ENCODE measurements around the gene JPH4. TPM values are rescaled to one million over a fixed set of nuclear protein-coding genes. Genes with fewer than 3 reads are reported as not detected.

The JPH4 gene
- under 1 TPM in 1 of 2 experiments, not detected in 1; 0.12 TPM for total RNA-seq

DNA sequence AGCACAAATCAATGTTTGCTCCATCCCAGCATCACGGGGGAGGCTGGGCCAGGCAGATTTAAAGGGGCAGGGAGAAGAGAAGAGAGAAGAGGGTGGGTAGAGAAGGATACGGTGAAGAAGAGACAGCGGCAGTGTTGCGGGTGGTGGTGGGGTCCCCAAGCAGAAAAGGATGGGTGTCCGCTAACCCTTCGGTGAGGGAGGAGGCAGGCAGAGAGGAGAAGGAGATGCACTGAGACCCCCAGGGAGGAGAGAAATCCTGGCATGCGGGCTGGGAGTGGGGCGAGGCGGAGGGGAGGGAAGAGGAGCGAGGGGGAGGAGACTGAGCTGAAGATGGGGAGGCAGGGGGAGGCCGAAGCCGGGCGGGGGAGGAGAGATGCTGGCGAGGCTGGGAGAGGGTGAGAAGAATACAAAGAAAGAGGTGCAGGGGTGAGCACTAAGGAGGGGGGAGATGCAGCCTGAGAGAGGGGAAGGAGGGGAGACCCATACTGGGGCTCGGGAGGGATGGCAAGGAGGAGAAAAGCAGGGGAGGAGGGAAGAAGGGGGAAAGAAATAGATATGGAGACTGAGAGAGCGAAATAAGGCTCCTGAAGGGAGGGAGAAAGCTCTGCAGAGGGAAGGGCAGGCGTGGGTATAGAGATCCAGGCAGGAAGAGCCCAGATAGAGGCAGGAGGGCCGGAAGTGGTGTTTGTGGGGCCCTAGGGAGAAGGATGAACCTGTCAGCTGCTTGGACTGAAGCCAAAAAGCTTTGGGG, at the start of gene JPH4:
TSS of gene JPH4 (minus strand) at position 231 of the 751 bp plus-strand sequence. CDS start 1,337 bp downstream, outside the sequence.
- H3K27ac Mint-ChIP-seq: no peak within 1 kb of the TSS
- no peaks in the 10 kb centered on the region for H3K9me3 Mint-ChIP-seq
- intact Hi-C loops (cut with micrococcal nuclease): no loop called here
- H3K4me1 Mint-ChIP-seq (ENCODE audit: low read depth): peaks cover 18% of the 10 kb centered on the region
- CTCF ChIA-PET: interaction anchor here (0.6 to 2.3 kb wide), 2 partner anchors 10 to 269 kb away, joined by 3 to 7 read pairs; no protein-coding TSS in a partner anchor
- peaks cover 41% of the 10 kb centered on the region for H3K27me3 Mint-ChIP-seq
- POLR2A ChIA-PET: no interaction called here
- H3K36me3 Mint-ChIP-seq: no peaks in the 10 kb centered on the region
- H3K4me3 Mint-ChIP-seq: no peak within 1 kb of the TSS
- no peak for DNase-seq

DNA sequence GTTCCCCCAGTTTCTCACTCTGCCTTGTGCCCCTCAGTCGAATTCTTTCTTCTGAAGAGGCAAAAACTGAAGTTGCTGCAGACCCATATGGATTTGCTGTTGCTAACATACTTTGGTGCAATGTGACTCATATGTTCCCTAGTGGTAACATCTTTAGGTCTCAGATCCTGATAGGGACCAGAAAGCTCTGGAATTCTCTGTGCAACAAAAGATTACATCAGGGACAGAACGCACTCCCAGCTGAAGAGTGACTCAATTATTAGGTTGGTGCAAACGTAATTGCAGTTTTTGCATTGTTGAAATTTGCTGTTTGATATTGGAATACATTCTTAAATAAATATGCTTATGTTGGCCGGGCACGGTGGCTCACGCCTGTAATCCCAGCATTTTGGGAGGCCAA, 49.4 kb upstream of the JPH4 start:
- POLR2A ChIA-PET: no interaction called here
- H3K4me1 Mint-ChIP-seq (ENCODE audit: low read depth): peaks cover 3% of the 10 kb centered on the region
- DNase-seq: no peak
- no peak overlapping the region for H3K27ac Mint-ChIP-seq
- intact Hi-C loops (cut with micrococcal nuclease): no loop called here
- no peak overlapping the region for H3K4me3 Mint-ChIP-seq
- H3K27me3 Mint-ChIP-seq: peaks cover 3% of the 10 kb centered on the region
- peaks cover 10% of the 10 kb centered on the region for H3K36me3 Mint-ChIP-seq
- CTCF ChIA-PET: interaction anchor here (1.6 kb wide), 1 partner anchor 39 kb away, joined by 5 read pairs; no protein-coding TSS in a partner anchor
- peaks cover 13% of the 10 kb centered on the region for H3K9me3 Mint-ChIP-seq

DNA sequence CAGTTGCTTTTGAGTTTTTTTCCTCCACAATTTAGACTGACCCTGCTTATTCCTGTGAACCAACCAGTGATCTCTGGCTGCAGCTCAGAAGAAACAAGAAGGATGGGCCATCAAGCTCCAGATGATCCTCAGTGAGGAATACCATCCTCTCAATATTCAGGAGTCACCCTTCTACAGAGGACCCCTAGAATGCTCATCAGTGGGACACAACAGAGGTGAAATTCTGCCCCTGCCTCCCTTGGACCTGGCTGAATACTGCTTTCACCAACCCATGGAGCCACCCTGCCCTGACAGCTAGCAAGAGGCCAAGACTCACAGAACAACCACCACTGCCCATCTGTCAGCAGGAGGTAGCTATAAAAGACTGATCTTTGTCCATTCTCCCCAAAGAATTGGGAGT, 48.4 kb upstream of the JPH4 start:
- ChIA-PET CTCF (interaction anchor here (1.6 kb wide), 1 partner anchor 38 kb away, joined by 5 read pairs; no protein-coding TSS in a partner anchor), POLR2A (no interaction called here)
- intact Hi-C loops (cut with micrococcal nuclease): no loop called here
- Mint-ChIP-seq H3K9me3 (peaks cover 13% of the 10 kb centered on the region), H3K27ac (no peak overlapping the region), H3K27me3 (peaks cover 5% of the 10 kb centered on the region), H3K4me3 (no peak overlapping the region), H3K4me1 (ENCODE audit: low read depth) (peaks cover under 1% of the 10 kb centered on the region), H3K36me3 (peaks cover 10% of the 10 kb centered on the region)
- no peak for DNase-seq

GRCh38 chr14:23624830-23625404, 46.3 kb upstream of the JPH4 start:
- Mint-ChIP-seq H3K27me3 (peaks cover 5% of the 10 kb centered on the region), H3K9me3 (peaks cover 13% of the 10 kb centered on the region), H3K4me1 (ENCODE audit: low read depth) (no peaks in the 10 kb centered on the region), H3K4me3 (no peak overlapping the region), H3K27ac (no peak overlapping the region), H3K36me3 (peaks cover 10% of the 10 kb centered on the region)
- POLR2A ChIA-PET: no interaction called here
- intact Hi-C loops (cut with micrococcal nuclease): no loop called here
- no peak for DNase-seq
- CTCF ChIA-PET: interaction anchor here (1.0 to 5.6 kb wide), 2 partner anchors 7 to 14 kb away, joined by 3 to 42 read pairs; no protein-coding TSS in a partner anchor

DNA sequence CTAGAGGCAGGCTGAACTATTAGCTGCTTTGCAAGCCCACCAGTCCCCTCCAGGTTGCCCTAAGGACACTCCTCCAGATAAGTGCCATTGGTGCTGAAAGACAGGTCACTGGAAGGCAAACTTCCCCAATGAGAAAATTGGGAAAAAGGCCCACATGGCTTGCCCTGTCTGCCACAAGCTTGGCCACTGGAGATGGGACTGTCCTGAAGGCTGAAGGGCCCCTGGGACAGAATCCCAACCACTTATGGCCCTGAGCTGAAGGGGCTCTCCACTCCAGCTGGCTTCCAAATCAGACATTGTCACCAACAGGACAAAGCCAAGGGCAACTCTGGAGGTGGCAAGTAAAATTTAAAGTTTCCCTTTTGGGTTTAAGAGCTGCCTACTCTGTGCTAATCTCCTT, 45.4 kb upstream of the JPH4 start:
- ChIA-PET POLR2A (no interaction called here), CTCF (interaction anchor here (0.9 to 5.6 kb wide), 3 partner anchors 8 to 42 kb away, joined by 3 to 42 read pairs (median 3); no protein-coding TSS in a partner anchor)
- H3K9me3 Mint-ChIP-seq: peaks cover 13% of the 10 kb centered on the region
- H3K36me3 Mint-ChIP-seq: peaks cover 10% of the 10 kb centered on the region
- intact Hi-C loops (cut with micrococcal nuclease): no loop called here
- no peak for DNase-seq
- no peaks in the 10 kb centered on the region for H3K4me1 Mint-ChIP-seq (ENCODE audit: low read depth)
- no peak overlapping the region for H3K27ac Mint-ChIP-seq
- H3K4me3 Mint-ChIP-seq: no peak overlapping the region
- H3K27me3 Mint-ChIP-seq: peaks cover 5% of the 10 kb centered on the region

DNA sequence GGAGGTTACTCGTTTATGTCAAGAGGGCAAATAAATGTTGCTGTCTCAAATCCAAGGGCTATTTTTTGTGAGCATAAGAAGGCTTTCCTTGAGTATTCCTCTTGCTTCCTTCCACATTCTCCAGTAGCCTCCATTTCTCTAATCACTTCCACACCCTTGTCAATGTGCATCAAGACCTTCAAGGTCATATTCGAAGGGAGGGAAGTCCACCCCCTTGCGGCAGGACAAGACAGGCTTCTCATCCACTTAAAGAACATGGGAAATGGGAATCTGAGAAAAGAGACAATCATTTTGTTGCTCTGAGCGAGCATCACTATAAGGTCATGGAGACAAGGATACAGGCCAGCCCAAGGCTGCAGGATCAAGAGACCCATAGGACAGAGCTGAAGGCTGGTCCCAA, 44.4 kb upstream of the JPH4 start:
- ChIA-PET POLR2A (no interaction called here), CTCF (interaction anchor here (0.9 to 5.6 kb wide), 3 partner anchors 9 to 43 kb away, joined by 3 to 42 read pairs (median 5); no protein-coding TSS in a partner anchor)
- Mint-ChIP-seq H3K4me3 (no peak overlapping the region), H3K27ac (no peak overlapping the region), H3K36me3 (peaks cover 10% of the 10 kb centered on the region), H3K27me3 (peaks cover 8% of the 10 kb centered on the region), H3K4me1 (ENCODE audit: low read depth) (no peaks in the 10 kb centered on the region), H3K9me3 (peaks cover 13% of the 10 kb centered on the region)
- DNase-seq: no peak
- intact Hi-C loops (cut with micrococcal nuclease): no loop called here

GRCh38 chr14:23621932-23622730, 43.5 kb upstream of the JPH4 start:
- no peak overlapping the region for H3K4me3 Mint-ChIP-seq
- DNase-seq: no peak
- POLR2A ChIA-PET: no interaction called here
- H3K36me3 Mint-ChIP-seq: peaks cover 10% of the 10 kb centered on the region
- H3K4me1 Mint-ChIP-seq (ENCODE audit: low read depth): no peaks in the 10 kb centered on the region
- CTCF ChIA-PET: interaction anchor here (1.5 to 5.6 kb wide), 2 partner anchors 10 to 33 kb away, joined by 5 to 42 read pairs; no protein-coding TSS in a partner anchor
- intact Hi-C loops (cut with micrococcal nuclease): no loop called here
- peaks cover 13% of the 10 kb centered on the region for H3K9me3 Mint-ChIP-seq
- no peak overlapping the region for H3K27ac Mint-ChIP-seq
- peaks cover 8% of the 10 kb centered on the region for H3K27me3 Mint-ChIP-seq

DNA sequence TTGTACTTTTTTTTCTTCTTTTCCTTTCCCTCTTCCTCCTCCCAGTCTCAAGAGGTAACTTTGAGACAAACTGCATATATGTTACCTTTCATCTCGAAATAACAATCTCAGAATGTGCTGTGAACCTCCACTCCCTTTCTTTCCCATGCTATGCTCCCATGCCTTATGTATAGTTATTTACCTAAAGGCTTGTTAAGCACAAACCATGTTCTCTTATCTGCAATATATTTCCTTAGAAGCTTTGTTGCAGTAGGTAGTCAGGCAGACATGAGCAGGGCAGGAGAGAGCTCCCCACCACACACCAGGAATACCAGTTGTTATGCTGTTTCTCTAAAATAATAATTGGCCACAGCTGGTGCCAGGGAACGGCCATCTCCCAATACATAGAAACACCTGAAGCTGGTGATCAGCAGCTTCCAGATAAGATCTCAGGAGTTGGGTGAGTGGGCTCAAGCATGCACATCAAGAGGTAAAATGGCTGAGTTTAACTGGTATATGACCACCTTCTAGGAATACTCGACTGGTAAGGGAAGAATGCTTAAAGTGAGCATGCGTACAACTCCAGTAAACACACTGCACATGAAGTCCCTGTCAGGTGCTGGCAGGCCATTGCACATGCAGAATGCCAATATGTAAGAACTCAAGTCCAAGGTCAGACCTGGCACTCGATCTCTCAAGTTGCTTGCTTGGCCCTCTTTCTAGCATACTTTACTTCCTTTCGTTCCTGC, 42.8 kb upstream of the JPH4 start:
- H3K36me3 Mint-ChIP-seq: peaks cover 10% of the 10 kb centered on the region
- CTCF ChIA-PET: interaction anchor here (1.5 to 5.6 kb wide), 2 partner anchors 11 to 32 kb away, joined by 5 to 42 read pairs; no protein-coding TSS in a partner anchor

GRCh38 chr14:23620177-23620702, 41.6 kb upstream of the JPH4 start:
- DNase-seq: no peak
- Mint-ChIP-seq H3K36me3 (peaks cover 9% of the 10 kb centered on the region), H3K9me3 (peaks cover 11% of the 10 kb centered on the region), H3K27ac (no peak overlapping the region), H3K4me1 (ENCODE audit: low read depth) (no peaks in the 10 kb centered on the region), H3K4me3 (no peak overlapping the region), H3K27me3 (peaks cover 7% of the 10 kb centered on the region)
- ChIA-PET POLR2A (no interaction called here), CTCF (interaction anchor here (5.6 kb wide), 1 partner anchor 12 kb away, joined by 42 read pairs; no protein-coding TSS in a partner anchor)
- intact Hi-C loops (cut with micrococcal nuclease): no loop called here

More for the DNA sequence above, 42.8 kb upstream of the JPH4 start:
- Mint-ChIP-seq H3K4me1 (ENCODE audit: low read depth) (no peaks in the 10 kb centered on the region), H3K27me3 (peaks cover 7% of the 10 kb centered on the region), H3K27ac (no peak overlapping the region), H3K9me3 (peaks cover 13% of the 10 kb centered on the region), H3K4me3 (no peak overlapping the region)
- intact Hi-C loops (cut with micrococcal nuclease): no loop called here
- POLR2A ChIA-PET: no interaction called here
- no peak for DNase-seq

- Mint-ChIP-seq H3K4me3 (no peak overlapping the region), H3K36me3 (no peaks in the 10 kb centered on the region), H3K27me3 (peaks cover 6% of the 10 kb centered on the region), H3K27ac (no peak overlapping the region), H3K4me1 (ENCODE audit: low read depth) (no peaks in the 10 kb centered on the region), H3K9me3 (no peaks in the 10 kb centered on the region)
- CTCF ChIA-PET: no interaction called here
- intact Hi-C loops (cut with micrococcal nuclease): no loop called here
- POLR2A ChIA-PET: no interaction called here
- no peak for DNase-seq
Observed at GRCh38 chr14:23618415-23618988, 39.9 kb upstream of the JPH4 start.

DNA sequence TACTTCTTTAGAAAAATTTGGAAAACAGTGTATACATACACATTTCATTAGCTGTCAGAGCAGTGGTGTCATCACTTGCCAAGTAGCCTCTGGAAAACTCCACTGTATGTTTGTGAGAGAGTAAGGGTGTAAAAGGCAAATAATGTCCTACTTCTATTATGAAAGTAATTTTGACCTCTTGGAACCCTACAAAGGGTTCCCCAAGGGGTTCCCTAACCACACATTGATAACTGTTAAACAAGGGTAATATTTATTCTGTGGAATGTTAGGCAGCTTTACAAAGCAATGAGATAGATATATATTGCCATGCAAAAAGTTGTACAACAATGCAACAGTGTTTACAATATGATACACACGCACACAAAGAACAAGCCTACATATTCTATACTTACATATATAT, 38.9 kb upstream of the JPH4 start:
- Mint-ChIP-seq H3K36me3 (no peaks in the 10 kb centered on the region), H3K4me3 (no peak overlapping the region), H3K27me3 (peaks cover 6% of the 10 kb centered on the region), H3K27ac (no peak overlapping the region), H3K9me3 (no peaks in the 10 kb centered on the region), H3K4me1 (ENCODE audit: low read depth) (no peaks in the 10 kb centered on the region)
- intact Hi-C loops (cut with micrococcal nuclease): no loop called here
- POLR2A ChIA-PET: no interaction called here
- CTCF ChIA-PET: interaction anchor here (0.7 to 2.3 kb wide), 2 partner anchors 15 to 29 kb away, joined by 3 to 8 read pairs; no protein-coding TSS in a partner anchor
- no peak for DNase-seq
